HG02571 (cell line): ENCODE measurements around the gene RWDD1.
A peak's percentile ranks its signal among the peaks of the same experiment; 100 is the strongest.

Experiments
- ATAC-seq: cut with Tn5 transposase; IDR thresholded peaks from one replicate; pipeline ENCODE4 v1.9.1; 2021; ENCODE audit warnings: mild to moderate bottlenecking, moderate library complexity; ENCODE audit not compliant: unreplicated experiment

RWDD1 gene

GRCh38 chr6:116570856-116571682, at the start of gene RWDD1:
TSS of gene RWDD1 (plus strand) at chr6:116571504. CDS start at chr6:116571583, 79 bp downstream.
- peak; percentile 90 for ATAC-seq

- ATAC-seq, result no peak
These were observed 48.4 kb upstream of the RWDD1 start for GRCh38 chr6:116522896-116523295.

- no peak for ATAC-seq
These were observed 47.1 kb upstream of the RWDD1 start for GRCh38 chr6:116524236-116524635.

- ATAC-seq, result no peak
These were observed 43.2 kb upstream of the RWDD1 start for GRCh38 chr6:116528133-116528532.

- ATAC-seq, result no peak
These were observed 42.5 kb upstream of the RWDD1 start for GRCh38 chr6:116528780-116529179.

GRCh38 chr6:116529466-116530290, 41.6 kb upstream of the RWDD1 start:
- ATAC-seq, result no peak

- ATAC-seq, result no peak
These were observed 40.9 kb upstream of the RWDD1 start for GRCh38 chr6:116530436-116530835.

GRCh38 chr6:116531675-116532570, 39.4 kb upstream of the RWDD1 start:
- peak; percentile 69 for ATAC-seq

GRCh38 chr6:116533233-116533957, 37.9 kb upstream of the RWDD1 start:
- ATAC-seq, result no peak

- ATAC-seq, result no peak
These were observed 36.2 kb upstream of the RWDD1 start for GRCh38 chr6:116535109-116535508.

GRCh38 chr6:116536216-116536621, 35.1 kb upstream of the RWDD1 start:
- ATAC-seq, result no peak

GRCh38 chr6:116542426-116542825, 28.9 kb upstream of the RWDD1 start:
- ATAC-seq, result no peak

GRCh38 chr6:116543149-116543548, 28.2 kb upstream of the RWDD1 start:
- ATAC-seq, result no peak

GRCh38 chr6:116545651-116546050, 25.7 kb upstream of the RWDD1 start, which contains the start of gene TRAPPC3L:
TSS of gene TRAPPC3L (minus strand) at chr6:116545684. CDS start at chr6:116545514, 170 bp downstream.
- no peak for ATAC-seq

GRCh38 chr6:116547358-116547757, 23.9 kb upstream of the RWDD1 start:
- ATAC-seq, result no peak

GRCh38 chr6:116550796-116551195, 20.5 kb upstream of the RWDD1 start:
- no peak for ATAC-seq

- no peak for ATAC-seq
These were observed 17.9 kb upstream of the RWDD1 start, which contains the start of gene CALHM4 for GRCh38 chr6:116553451-116553850. TSS of gene CALHM4 (plus strand) at chr6:116553751. CDS start at chr6:116553794, 43 bp downstream.

GRCh38 chr6:116556065-116556464, 15.2 kb upstream of the RWDD1 start:
- no peak for ATAC-seq

- ATAC-seq, result no peak
These were observed 14.4 kb upstream of the RWDD1 start for GRCh38 chr6:116556814-116557415.

GRCh38 chr6:116557893-116558292, 13.4 kb upstream of the RWDD1 start:
- ATAC-seq, result no peak
